AG09309 (cell line): Measurements from ENCODE around the gene MIB1.
A peak's percentile ranks its signal among the peaks of the same experiment; 100 is the strongest.

Source experiments
- DNase-seq: peaks from one replicate; pipeline ENCODE4 v3.0.0-alpha.2; 2010; ENCODE audit warnings: low read depth
- H3K4me3 ChIP-seq: 2 replicates; pipeline ENCODE4 v1.5.1; 2011; ENCODE audit warnings: mild to moderate bottlenecking, low read depth, low read length, moderate library complexity; ENCODE audit not compliant: control insufficient read depth
- TF ChIP-seq, protein P1 (sequence below): IDR thresholded peaks from 2 replicates; pipeline ENCODE4 v1.5.1; 2011; ENCODE audit warnings: mild to moderate bottlenecking, low read depth, low read length, inconsistent platforms; ENCODE audit not compliant: insufficient read depth, control insufficient read depth; ENCODE audit errors: missing control alignments

Gene MIB1

DNA sequence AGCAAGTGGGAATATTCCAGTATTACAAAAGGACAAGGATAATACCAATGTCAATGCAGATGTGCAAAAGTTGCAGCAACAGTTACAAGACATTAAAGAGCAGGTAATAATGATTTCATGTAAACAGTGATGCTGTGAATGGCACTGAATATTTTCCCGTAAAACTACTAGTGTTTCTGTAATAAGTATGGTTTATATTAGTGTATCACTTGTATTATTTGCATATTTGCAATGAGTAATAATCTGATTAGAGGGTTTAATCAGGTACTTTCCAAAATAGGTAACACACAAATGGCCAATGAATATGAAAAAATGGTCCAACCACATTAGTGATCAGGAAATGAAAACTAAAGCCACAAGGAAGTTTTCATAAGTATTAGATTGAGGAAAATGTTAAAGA, 118.0 kb downstream of the MIB1 start:
- no peak for DNase-seq
- TF ChIP-seq, protein P1, sequence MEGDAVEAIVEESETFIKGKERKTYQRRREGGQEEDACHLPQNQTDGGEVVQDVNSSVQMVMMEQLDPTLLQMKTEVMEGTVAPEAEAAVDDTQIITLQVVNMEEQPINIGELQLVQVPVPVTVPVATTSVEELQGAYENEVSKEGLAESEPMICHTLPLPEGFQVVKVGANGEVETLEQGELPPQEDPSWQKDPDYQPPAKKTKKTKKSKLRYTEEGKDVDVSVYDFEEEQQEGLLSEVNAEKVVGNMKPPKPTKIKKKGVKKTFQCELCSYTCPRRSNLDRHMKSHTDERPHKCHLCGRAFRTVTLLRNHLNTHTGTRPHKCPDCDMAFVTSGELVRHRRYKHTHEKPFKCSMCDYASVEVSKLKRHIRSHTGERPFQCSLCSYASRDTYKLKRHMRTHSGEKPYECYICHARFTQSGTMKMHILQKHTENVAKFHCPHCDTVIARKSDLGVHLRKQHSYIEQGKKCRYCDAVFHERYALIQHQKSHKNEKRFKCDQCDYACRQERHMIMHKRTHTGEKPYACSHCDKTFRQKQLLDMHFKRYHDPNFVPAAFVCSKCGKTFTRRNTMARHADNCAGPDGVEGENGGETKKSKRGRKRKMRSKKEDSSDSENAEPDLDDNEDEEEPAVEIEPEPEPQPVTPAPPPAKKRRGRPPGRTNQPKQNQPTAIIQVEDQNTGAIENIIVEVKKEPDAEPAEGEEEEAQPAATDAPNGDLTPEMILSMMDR, result no peak
- H3K4me3 ChIP-seq, result no peak overlapping the region

DNA sequence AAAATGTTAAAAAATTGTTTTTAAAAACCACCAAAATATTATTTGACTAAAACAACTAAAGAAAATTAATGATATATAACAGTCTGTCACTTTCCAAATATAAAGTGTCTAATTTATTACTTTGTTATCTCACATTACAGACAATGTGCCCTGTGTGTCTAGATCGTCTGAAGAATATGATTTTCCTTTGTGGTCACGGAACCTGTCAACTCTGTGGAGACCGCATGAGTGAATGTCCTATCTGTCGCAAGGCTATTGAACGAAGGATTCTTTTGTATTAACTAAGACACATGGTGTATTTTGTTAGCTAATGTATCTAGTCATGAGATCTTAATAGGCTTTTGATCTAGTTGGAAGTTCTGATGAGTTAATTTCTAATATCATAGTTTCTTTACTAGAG, 123.8 kb downstream of the MIB1 start:
- no peak for DNase-seq
- H3K4me3 ChIP-seq, result no peak overlapping the region
- TF ChIP-seq, protein P1, result no peak

DNA sequence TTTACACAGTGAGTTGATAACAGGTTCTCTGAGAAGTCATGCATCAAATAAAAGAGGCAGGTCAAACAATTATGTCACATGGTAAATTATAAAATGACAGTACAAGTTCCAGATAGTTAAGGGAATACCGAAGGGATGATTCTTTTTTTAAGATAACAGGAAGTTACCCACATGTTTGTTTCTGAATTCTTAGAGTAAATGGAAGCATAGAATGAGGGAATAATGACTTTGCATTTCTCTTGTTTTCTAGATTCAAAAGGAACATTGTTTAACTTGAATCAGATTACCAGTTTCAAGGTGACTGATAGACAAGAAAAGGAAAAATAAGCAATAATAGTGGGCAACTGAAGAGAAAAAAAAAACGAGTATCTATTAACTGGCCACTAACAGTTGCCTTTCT, 124.5 kb downstream of the MIB1 start:
- TF ChIP-seq, protein P1, result no peak
- H3K4me3 ChIP-seq, result no peak overlapping the region
- no peak for DNase-seq

DNA sequence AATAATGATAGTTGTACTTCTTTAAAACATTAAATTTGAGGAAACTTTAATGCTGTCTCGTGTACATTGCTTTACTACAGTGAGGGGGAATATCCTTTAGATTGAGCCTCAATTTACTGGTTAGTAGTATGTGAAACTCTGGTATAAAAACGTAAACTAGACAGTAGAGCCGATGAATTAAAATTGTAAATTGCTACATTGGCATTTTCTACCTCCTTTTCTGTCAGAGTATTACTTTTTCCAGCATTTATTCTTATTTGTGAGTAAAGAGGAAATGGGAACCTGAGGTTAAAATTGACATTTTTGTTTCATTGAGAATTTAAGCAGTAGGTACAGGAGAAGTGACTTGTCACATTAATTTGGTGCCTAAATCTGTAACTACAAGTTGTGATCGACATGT, 128.2 kb downstream of the MIB1 start:
- H3K4me3 ChIP-seq, result no peak overlapping the region
- no peak for DNase-seq
- TF ChIP-seq, protein P1, result no peak

DNA sequence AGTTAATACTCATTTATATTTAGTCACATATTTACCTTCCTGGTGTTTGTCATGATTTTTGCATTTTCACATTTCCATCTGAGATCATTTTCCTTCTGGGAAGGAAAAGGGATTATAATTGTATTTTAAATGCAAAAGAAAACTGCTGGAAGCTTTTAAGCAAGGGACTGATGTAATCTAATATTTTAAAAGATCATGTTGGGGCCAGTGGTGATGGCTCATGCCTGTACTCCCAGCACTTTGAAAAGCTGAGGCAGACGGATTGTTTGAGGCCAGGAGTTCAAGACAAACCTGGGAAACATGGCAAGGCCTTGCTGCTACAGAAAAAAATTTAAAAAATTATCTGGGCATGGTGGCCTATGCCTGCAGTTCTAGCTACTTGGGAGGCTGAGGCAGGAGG, 149.0 kb downstream of the MIB1 start:
- TF ChIP-seq, protein P1, result no peak
- no peak for DNase-seq

DNA sequence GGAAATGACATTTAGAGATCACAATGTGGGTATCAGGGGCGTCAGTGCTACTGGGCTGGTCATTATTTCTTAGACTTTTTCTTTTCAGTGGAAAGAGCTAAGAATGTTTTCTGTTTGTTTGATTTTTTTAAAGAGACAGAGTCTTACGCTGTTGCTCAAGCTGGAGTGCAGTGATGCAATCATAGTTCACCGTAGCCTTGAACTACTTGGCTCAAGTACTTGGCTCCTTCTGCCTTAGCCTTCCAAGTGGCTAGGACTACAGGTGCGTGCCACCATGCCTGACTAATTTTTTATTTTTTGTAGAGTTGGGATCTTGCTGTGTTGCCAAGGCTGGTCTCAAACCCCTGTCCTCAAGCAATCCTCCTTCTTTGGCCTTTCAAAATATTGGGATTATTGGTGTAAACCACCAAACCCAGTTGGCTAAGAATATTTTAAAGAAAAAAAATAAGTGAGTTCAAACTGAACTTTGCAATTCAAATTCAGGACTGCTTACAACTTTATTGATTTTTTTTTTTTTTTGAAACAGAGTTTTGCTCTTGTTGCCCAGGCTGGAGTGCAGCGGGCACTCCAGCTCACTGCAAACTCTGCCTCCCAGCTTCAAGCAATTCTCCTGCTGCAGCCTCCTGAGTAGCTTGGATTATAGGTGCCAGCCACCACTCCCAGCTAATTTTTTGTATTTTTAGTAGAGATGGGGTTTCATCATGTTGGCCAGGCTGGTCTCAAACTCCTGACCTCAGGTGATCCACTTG, 154.2 kb downstream of the MIB1 start:
- peak; percentile 1 for DNase-seq
- no peak overlapping the region for H3K4me3 ChIP-seq
- TF ChIP-seq, protein P1, result no peak

More for the DNA sequence above, 149.0 kb downstream of the MIB1 start:
- no peak overlapping the region for H3K4me3 ChIP-seq
